ENCODE results near the gene TEDC2.
"Not testable (repeated sequence)": the region's sequence is repeated elsewhere in the genome, so short reads cannot be mapped to it uniquely, and the experiment has no call there.

TEDC2 gene

GRCh38 chr16:2477327-2477726, 17.4 kb downstream of the TEDC2 start:
- no peak for DNase-seq (ENCODE audit: low read depth)

GRCh38 chr16:2478279-2478678, 18.4 kb downstream of the TEDC2 start:
- no peak for DNase-seq (ENCODE audit: low read depth)

- DNase-seq (ENCODE audit: low read depth): not testable (repeated sequence)
These were observed 20.1 kb downstream of the TEDC2 start for GRCh38 chr16:2479996-2480395.

GRCh38 chr16:2480948-2481347, 21.0 kb downstream of the TEDC2 start:
- DNase-seq (ENCODE audit: low read depth): no peak

GRCh38 chr16:2481676-2482075, 21.8 kb downstream of the TEDC2 start:
- DNase-seq (ENCODE audit: low read depth): no peak

- no peak for DNase-seq (ENCODE audit: low read depth)
These were observed 22.3 kb downstream of the TEDC2 start for GRCh38 chr16:2482249-2482648.

- DNase-seq (ENCODE audit: low read depth): peak; percentile 65
These were observed 23.0 kb downstream of the TEDC2 start for GRCh38 chr16:2482708-2483534.

GRCh38 chr16:2483939-2484897, 24.3 kb downstream of the TEDC2 start:
- no peak for DNase-seq (ENCODE audit: low read depth)

GRCh38 chr16:2484898-2485508, 25.1 kb downstream of the TEDC2 start:
- no peak for DNase-seq (ENCODE audit: low read depth)

- DNase-seq (ENCODE audit: low read depth): no peak
These were observed 26.1 kb downstream of the TEDC2 start for GRCh38 chr16:2485811-2486507.

- no peak for DNase-seq (ENCODE audit: low read depth)
These were observed 27.0 kb downstream of the TEDC2 start for GRCh38 chr16:2486645-2487516.

- DNase-seq (ENCODE audit: low read depth): no peak
These were observed 27.6 kb downstream of the TEDC2 start for GRCh38 chr16:2487517-2487842.

GRCh38 chr16:2487903-2488531, 28.1 kb downstream of the TEDC2 start:
- DNase-seq (ENCODE audit: low read depth): no peak

GRCh38 chr16:2489581-2489980, 29.7 kb downstream of the TEDC2 start:
- DNase-seq (ENCODE audit: low read depth): no peak

- DNase-seq (ENCODE audit: low read depth): no peak
These were observed 30.5 kb downstream of the TEDC2 start for GRCh38 chr16:2490190-2491105.

GRCh38 chr16:2492292-2492691, 32.4 kb downstream of the TEDC2 start:
- no peak for DNase-seq (ENCODE audit: low read depth)

- DNase-seq (ENCODE audit: low read depth): no peak
These were observed 33.7 kb downstream of the TEDC2 start for GRCh38 chr16:2493605-2494004.

- no peak for DNase-seq (ENCODE audit: low read depth)
These were observed 34.7 kb downstream of the TEDC2 start for GRCh38 chr16:2494616-2495015.

GRCh38 chr16:2495041-2495440, 35.1 kb downstream of the TEDC2 start:
- no peak for DNase-seq (ENCODE audit: low read depth)

Measured in ELR (cell line).